ENCODE measurements around the gene SMPDL3A. TPM values are rescaled to one million over a fixed set of nuclear protein-coding genes. Genes with fewer than 3 reads are reported as not detected.

The SMPDL3A gene
- polyA plus RNA-seq, 2 of the 4 experiments (the other 2 are of a cell fraction) = 2.0 to 3.3 TPM

- TF ChIP-seq CHD2 (IDR thresholded peaks at IDR 0.05; ENCODE audit: low read length, partially characterized antibody) (no peak), FOSB (CRISPR knock-in tag; IDR thresholded peaks at IDR 0.05) (no peak)
Observed at GRCh38 chr6:122839472-122839871, 50.4 kb downstream of the SMPDL3A start (continued).

GRCh38 chr6:122839906-122840305, 50.8 kb downstream of the SMPDL3A start:
- H3K27ac ChIP-seq = no peak overlapping the region
- no peaks in the 10 kb centered on the region for H3K9me3 ChIP-seq
- H3K4me3 ChIP-seq = no peak overlapping the region
- DNase-seq (ENCODE audit: low read depth in 1 of 2, low spot score in 1 of 2) (no peak), ATAC-seq (peak; percentile 59 to 75; a peak in 4 of 6 replicates), FAIRE-seq (no peak)
- no peak overlapping the region for H3K4me2 ChIP-seq
- ChIA-PET POLR2A (interaction anchor here (0.9 kb wide), 1 partner anchor 50 kb away, joined by 4 read pairs; no protein-coding TSS in a partner anchor), CTCF (interaction anchor here (1.0 to 2.7 kb wide), 16 partner anchors 11 to 362 kb away, joined by 3 to 76 read pairs (median 7); partner anchors contain the start of gene SMPDL3A)
- no peaks in the 10 kb centered on the region for H3K4me1 ChIP-seq
- TF ChIP-seq RFX5 (IDR thresholded peaks at IDR 0.05) = no peak
- no peak for TF ChIP-seq HES2 (IDR thresholded peaks at IDR 0.05)
- no peak for TF ChIP-seq RARB (CRISPR knock-in tag; IDR thresholded peaks at IDR 0.05)
- no peak for TF ChIP-seq HOXA7 (CRISPR knock-in tag; IDR thresholded peaks at IDR 0.05)
- no peak for TF ChIP-seq FOSL2 (IDR thresholded peaks at IDR 0.05)
- TF ChIP-seq FOSL2 (CRISPR knock-in tag; IDR thresholded peaks at IDR 0.05) = no peak
- TF ChIP-seq NR3C1 (IDR thresholded peaks at IDR 0.05) = no peak
- no peak for TF ChIP-seq RAD21 (conservative IDR thresholded peaks at IDR 0.05 in 1 of 2, IDR thresholded peaks at IDR 0.05 in 1 of 2)
- TF ChIP-seq JUNB (IDR thresholded peaks at IDR 0.05) = no peak
- no peak for TF ChIP-seq EP300 (IDR thresholded peaks at IDR 0.05)
- no peak for TF ChIP-seq KDM1A (IDR thresholded peaks at IDR 0.05; ENCODE audit: low read depth)
- no peak for TF ChIP-seq RNF2 (IDR thresholded peaks at IDR 0.05; ENCODE audit: borderline replicate concordance, low read depth)
- no peak for TF ChIP-seq EHF (CRISPR knock-in tag; IDR thresholded peaks at IDR 0.05)
- no peak for TF ChIP-seq TFCP2L1 (CRISPR knock-in tag; IDR thresholded peaks at IDR 0.05)
- TF ChIP-seq HDAC2 (IDR thresholded peaks at IDR 0.05) = no peak
- TF ChIP-seq MAZ (IDR thresholded peaks at IDR 0.05; ENCODE audit: borderline replicate concordance, low read depth, low read length) = no peak
- 24% methylated on average over 8 of the region's 8 CpGs for WGBS (ENCODE audit: missing lambda C conversion rate)

GRCh38 chr6:122845464-122845863, 56.4 kb downstream of the SMPDL3A start:
- POLR2A ChIA-PET = no interaction called here
- no peak overlapping the region for H3K4me3 ChIP-seq
- no peaks in the 10 kb centered on the region for H3K4me1 ChIP-seq
- 83% methylated on average over 9 of the region's 9 CpGs for WGBS (ENCODE audit: missing lambda C conversion rate)
- no peak overlapping the region for H3K4me2 ChIP-seq
- CTCF ChIA-PET = no interaction called here
- no peak for DNase-seq (ENCODE audit: low read depth in 1 of 2, low spot score in 1 of 2)
- no peak for FAIRE-seq
- TF ChIP-seq ZSCAN20 (CRISPR knock-in tag; IDR thresholded peaks at IDR 0.05) (no peak), HES2 (IDR thresholded peaks at IDR 0.05) (no peak), CHD2 (IDR thresholded peaks at IDR 0.05; ENCODE audit: low read length, partially characterized antibody) (no peak), SMC3 (IDR thresholded peaks at IDR 0.05) (no peak), KDM1A (IDR thresholded peaks at IDR 0.05; ENCODE audit: low read depth) (no peak), BHLHE40 (IDR thresholded peaks at IDR 0.05; ENCODE audit: low read depth, low read length) (no peak), EHF (CRISPR knock-in tag; IDR thresholded peaks at IDR 0.05) (no peak)
- TF ChIP-seq, protein P1, sequence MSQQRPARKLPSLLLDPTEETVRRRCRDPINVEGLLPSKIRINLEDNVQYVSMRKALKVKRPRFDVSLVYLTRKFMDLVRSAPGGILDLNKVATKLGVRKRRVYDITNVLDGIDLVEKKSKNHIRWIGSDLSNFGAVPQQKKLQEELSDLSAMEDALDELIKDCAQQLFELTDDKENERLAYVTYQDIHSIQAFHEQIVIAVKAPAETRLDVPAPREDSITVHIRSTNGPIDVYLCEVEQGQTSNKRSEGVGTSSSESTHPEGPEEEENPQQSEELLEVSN (IDR thresholded peaks at IDR 0.05; ENCODE audit: borderline replicate concordance, low read depth) = no peak
- TF ChIP-seq, protein P2, sequence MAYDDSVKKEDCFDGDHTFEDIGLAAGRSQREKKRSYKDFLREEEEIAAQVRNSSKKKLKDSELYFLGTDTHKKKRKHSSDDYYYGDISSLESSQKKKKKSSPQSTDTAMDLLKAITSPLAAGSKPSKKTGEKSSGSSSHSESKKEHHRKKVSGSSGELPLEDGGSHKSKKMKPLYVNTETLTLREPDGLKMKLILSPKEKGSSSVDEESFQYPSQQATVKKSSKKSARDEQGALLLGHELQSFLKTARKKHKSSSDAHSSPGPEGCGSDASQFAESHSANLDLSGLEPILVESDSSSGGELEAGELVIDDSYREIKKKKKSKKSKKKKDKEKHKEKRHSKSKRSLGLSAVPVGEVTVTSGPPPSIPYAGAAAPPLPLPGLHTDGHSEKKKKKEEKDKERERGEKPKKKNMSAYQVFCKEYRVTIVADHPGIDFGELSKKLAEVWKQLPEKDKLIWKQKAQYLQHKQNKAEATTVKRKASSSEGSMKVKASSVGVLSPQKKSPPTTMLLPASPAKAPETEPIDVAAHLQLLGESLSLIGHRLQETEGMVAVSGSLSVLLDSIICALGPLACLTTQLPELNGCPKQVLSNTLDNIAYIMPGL (CRISPR knock-in tag; IDR thresholded peaks at IDR 0.05; ENCODE audit: borderline replicate concordance) = no peak
- TF ChIP-seq, protein P3, sequence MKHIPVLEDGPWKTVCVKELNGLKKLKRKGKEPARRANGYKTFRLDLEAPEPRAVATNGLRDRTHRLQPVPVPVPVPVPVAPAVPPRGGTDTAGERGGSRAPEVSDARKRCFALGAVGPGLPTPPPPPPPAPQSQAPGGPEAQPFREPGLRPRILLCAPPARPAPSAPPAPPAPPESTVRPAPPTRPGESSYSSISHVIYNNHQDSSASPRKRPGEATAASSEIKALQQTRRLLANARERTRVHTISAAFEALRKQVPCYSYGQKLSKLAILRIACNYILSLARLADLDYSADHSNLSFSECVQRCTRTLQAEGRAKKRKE (CRISPR knock-in tag; IDR thresholded peaks at IDR 0.05; ENCODE audit: low read depth) = no peak
- no peak overlapping the region for H3K27ac ChIP-seq
- no peak for ATAC-seq
- no peaks in the 10 kb centered on the region for H3K9me3 ChIP-seq
